ENCODE measurements around the gene LDB1. TPM values are rescaled to one million over a fixed set of nuclear protein-coding genes. Genes with fewer than 3 reads are reported as not detected.
A peak's percentile ranks its signal among the peaks of the same experiment; 100 is the strongest.

Gene LDB1
- total and polyA plus RNA-seq, 2 of the 13 experiments (the other 11 are each of a cell fraction or from before 2014, with no cell fraction given) = 17.2 to 45.5 TPM

GRCh38 chr10:102132563-102133372 lies 12.6 kb upstream of the LDB1 start, which contains the start of gene PPRC1 (continued):
- TF ChIP-seq ATF4 (CRISPR knock-in tag; IDR thresholded peaks at IDR 0.05) (peak in 1 of 2 experiments; percentile 74; a peak in 1 of 4 replicates), HMGXB3 (CRISPR knock-in tag; IDR thresholded peaks at IDR 0.05; ENCODE audit: borderline replicate concordance) (peak; percentile 91), ZNF563 (CRISPR knock-in tag; IDR thresholded peaks at IDR 0.05) (peak; percentile 75), ETV6 (CRISPR knock-in tag; conservative IDR thresholded peaks at IDR 0.05) (peak; percentile 6), CBFB (CRISPR knock-in tag; IDR thresholded peaks at IDR 0.05) (peak; percentile 77), KLF9 (CRISPR knock-in tag; IDR thresholded peaks at IDR 0.05; ENCODE audit: low read depth) (no peak; the same call in 1 of the 2 replicates), TEF (CRISPR knock-in tag; IDR thresholded peaks at IDR 0.05) (no peak), ZNF326 (CRISPR knock-in tag; IDR thresholded peaks at IDR 0.05; ENCODE audit: borderline replicate concordance) (no peak), DZIP1 (CRISPR knock-in tag; IDR thresholded peaks at IDR 0.05) (no peak), LRRFIP1 (CRISPR knock-in tag; conservative IDR thresholded peaks at IDR 0.05) (no peak), FOXP4 (CRISPR knock-in tag; IDR thresholded peaks at IDR 0.05) (no peak; the same call in 1 of the 2 replicates), FOXJ3 (CRISPR knock-in tag; IDR thresholded peaks at IDR 0.05; ENCODE audit: borderline replicate concordance) (no peak), NAIF1 (CRISPR knock-in tag; IDR thresholded peaks at IDR 0.05; ENCODE audit: borderline replicate concordance) (peak; percentile 42; the same call in 1 of the 2 replicates)
